Measurements from ENCODE around the gene TYW1. TPM values are rescaled to one million over a fixed set of nuclear protein-coding genes. Genes with fewer than 3 reads are reported as not detected.
A peak's percentile ranks its signal among the peaks of the same experiment; 100 is the strongest.
"Not testable (repeated sequence)": the region's sequence is repeated elsewhere in the genome, so short reads cannot be mapped to it uniquely, and the experiment has no call there.

The TYW1 gene
- total RNA-seq, 1 experiment from 2014 or later: 18.1 TPM

DNA sequence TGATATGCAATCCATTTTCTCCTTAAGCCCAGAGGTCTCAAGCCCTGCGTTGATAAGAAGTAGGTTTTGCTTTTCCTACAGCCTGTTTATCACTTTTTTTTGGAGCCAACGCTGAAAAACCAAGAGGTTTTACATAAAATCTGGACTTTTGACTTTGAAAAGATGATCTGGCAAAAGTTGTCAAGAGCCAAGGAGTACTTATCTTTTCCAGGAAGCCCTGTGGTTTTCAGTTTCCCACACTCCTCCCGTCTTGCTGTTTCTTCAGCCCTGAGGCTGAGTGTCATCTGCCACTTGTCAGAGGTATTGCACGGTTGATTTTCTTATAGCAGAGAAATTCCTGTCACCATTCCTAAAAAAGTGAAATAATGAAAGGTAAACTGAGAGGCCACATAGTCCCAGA is 108.7 kb downstream of the TYW1 start:
- DNase-seq (ENCODE audit: low spot score): no peak
- in situ Hi-C loops (cut with HindIII; ENCODE audit: low sequenced_read_pairs): no loop called here

DNA sequence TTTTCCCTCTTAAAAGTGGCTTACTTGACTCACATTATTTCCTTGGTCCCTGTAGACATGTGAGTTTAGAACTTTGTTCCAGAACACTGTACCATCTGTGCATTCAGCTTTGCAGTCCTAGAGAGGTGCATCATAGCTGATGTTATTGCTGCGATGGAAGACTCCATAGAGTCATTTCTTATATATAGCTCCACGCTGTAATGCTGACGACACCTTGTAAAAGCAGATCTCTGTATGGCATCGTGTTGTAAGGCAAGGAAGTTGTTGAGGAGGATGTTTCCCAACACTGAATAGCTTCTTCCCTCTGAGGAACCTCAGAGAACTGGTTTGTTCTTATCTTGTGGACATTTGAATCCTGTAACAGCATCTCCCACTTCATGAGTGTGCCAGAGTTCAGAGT is 109.6 kb downstream of the TYW1 start:
- in situ Hi-C loops (cut with HindIII; ENCODE audit: low sequenced_read_pairs); DNase-seq (ENCODE audit: low spot score): not testable (repeated sequence)

DNA sequence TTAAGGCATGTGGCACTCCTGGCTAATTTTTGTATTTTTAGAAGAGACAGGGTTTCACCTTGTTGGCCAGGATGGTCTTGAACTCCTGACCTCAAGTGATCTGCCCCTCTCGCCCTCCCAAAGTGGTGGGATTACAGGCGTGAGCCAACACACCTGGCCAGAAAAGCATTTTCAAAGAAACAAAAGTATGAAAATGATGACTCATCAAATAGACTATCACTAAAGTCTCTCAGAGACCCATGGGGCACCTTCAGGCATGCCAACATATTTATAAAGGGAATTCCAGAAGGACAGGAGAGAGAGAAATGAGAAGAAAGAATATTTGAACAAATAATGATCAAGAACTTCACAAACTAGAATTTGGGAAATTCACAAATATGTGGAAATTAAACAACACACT is 114.7 kb downstream of the TYW1 start:
- in situ Hi-C loops (cut with HindIII; ENCODE audit: low sequenced_read_pairs); DNase-seq (ENCODE audit: low spot score): not testable (repeated sequence)

DNA sequence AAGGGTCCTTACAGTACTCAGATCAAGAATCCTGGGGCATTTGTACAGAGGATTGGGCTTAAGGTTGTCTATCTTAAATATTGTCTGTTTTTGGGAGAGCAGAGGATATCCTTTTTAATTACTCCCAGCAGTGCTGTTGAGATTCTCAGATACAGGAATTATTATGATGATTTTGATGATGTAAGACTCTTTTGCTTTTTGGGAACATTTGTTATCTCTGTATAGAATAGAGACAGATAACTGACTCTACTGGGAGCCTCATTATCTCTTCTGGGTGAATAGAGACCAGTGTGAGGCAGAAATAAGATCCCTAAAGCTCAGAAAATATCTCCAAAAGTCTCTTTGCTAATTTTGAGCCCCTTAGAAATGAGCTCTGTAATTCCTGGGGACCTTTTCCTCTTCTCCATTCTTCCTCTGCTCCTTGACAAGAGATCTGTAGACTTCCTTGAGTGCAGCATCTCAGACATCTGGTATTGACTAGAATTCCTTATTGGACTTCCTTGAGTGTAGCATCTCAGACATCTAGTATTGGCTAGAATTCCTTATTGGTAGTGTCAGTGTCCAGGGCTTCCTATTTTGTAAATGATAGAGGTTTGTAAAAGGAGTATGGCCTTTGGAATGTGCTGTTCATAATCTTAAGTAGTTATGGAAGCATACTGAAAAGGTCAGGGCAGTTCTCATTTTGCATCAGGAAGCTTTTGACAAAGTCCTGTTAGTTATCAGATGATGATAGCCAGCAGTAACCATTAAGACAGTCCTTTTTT is 118.0 kb downstream of the TYW1 start:
- DNase-seq (ENCODE audit: low spot score); in situ Hi-C loops (cut with HindIII; ENCODE audit: low sequenced_read_pairs): not testable (repeated sequence)

DNA sequence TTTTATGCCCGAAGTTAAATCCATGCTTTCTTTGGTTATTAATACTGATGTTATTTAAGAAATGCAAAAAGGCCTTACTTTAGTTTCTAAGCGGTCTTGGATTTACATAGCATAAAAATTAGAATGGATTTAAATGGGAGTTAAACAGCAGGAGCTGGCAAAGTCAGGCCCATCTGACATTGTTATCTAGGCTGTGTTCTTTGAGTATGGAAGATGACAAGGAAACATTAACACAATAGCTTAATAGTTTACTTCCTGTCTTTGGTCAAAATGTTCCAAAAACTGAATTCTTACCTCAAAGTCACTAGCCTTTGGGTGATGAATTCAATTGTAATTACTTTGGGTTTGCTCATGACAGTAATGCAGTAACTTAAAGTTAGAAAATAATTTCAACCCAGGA is 123.9 kb downstream of the TYW1 start:
- DNase-seq (ENCODE audit: low spot score); in situ Hi-C loops (cut with HindIII; ENCODE audit: low sequenced_read_pairs): not testable (repeated sequence)

DNA sequence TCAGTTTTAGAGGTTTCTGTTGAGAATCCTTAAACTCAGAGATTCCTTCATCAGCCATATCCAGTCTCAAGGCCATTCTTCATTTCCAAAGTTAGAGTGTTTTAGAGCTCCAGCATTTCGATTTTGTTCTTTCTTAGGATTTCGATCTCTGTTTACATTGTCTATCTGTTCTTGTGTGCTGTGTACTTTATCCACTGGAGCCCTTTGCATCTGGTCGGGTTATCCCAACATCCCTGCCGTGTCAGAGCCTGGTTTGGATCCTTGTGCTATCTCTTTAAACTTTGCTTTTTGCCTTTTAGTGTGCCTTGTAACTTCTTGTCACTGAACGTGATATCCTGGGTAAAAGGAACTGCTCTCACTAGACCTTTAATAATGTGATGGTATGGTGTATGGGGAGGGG is 131.6 kb downstream of the TYW1 start:
- in situ Hi-C loops (cut with HindIII; ENCODE audit: low sequenced_read_pairs): not testable (repeated sequence)

DNA sequence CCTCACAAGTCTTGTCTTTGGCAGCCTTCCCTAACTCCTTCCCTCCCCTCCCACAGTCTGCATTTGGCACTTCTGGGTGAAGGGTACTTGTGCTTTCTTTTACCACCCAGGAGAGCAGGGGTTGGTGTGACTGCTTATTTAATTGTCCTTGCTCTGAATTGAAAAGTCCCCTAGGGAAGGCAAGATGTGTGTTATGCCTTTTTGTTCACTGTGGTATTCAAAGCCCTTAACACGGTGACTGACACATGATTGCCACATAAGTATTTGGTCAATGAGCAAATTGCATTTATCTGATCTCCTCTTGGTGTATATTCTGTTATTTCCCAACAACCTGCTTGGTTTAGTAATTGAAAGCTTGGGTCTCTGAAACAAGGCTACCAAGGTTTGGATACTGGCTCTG is 134.1 kb downstream of the TYW1 start:
- in situ Hi-C loops (cut with HindIII; ENCODE audit: low sequenced_read_pairs); DNase-seq (ENCODE audit: low spot score): not testable (repeated sequence)

More for the DNA sequence above, 131.6 kb downstream of the TYW1 start:
- DNase-seq (ENCODE audit: low spot score): not testable (repeated sequence)

DNA sequence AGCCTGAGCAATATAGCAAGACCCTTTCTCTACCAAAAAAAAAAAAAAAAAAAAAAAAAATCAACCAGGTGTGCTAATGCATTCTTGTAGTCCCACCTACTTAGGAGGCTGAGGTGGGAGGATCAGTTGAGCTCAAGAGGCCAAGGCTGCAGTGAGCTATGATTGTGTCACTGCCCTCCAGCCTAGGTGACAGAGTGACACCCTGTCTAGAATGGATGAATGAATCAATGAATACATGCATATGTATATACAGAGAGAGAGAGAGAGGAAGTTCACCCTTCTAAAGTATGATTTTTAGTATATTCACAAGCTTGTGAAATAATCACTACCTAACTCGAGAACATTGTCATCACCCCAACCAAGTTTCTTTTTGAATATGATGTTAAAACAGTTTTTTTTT is 138.3 kb downstream of the TYW1 start:
- in situ Hi-C loops (cut with HindIII; ENCODE audit: low sequenced_read_pairs); DNase-seq (ENCODE audit: low spot score): not testable (repeated sequence)

DNA sequence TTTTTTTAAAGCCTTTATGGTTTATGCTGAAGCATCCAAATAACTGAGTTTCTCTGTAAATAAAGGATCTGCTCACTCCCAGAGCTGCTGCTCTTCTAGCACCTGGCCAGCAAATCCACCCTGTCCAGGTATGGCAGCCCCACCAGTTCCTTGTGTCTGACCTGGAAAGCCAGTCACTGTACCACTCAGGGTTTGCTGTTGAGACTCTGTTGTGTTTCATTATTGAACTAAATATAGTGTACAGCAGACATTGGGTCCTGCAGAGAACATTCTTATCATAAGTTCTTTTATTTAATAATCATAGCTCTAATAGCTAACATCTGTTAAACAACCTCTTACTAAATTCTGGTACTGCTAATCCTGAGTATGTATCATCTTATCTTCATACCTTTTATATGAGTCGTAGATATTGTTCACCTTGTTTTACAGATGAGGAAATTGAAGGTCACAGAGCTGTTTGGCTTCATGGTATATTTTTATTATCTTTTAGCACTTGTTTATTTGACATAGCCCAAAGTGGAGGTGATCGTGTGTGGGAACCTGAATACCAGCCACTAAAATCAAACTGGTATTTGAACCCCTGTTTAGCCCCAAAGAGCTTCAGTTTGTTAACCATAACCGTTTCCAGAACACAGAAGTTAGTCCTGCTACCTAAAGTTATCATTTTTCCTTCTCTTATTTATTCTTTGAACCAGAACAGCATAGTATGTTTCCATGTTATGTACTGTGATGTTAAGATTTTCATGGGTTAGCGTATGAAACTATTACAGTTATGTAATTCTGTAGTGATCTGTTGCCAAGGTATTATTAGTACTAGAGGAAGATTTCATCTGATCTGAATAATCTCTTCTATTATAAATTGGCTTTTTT is 139.2 kb downstream of the TYW1 start:
- in situ Hi-C loops (cut with HindIII; ENCODE audit: low sequenced_read_pairs): not testable (repeated sequence)

DNA sequence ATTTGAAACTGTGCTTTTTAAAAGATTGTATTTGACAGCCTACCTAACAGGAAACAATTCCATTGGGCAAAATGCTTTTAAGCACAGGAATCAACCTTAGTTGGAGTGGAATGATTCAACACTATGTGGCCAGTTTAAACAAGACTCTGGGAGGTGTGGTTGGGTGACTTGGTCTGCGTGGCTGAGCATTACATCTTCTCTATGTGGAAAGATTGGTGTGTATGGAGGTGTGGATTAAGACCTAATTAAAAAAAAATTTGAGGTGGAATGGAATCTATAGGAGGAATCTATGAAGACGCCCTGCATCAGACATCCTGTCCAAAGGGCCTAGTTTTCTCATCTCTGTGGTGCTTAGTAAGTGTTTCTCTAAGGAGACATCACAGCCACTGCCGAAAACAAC is 140.9 kb downstream of the TYW1 start:
- DNase-seq (ENCODE audit: low spot score); in situ Hi-C loops (cut with HindIII; ENCODE audit: low sequenced_read_pairs): not testable (repeated sequence)

More for the DNA sequence above, 139.2 kb downstream of the TYW1 start:
- not testable (repeated sequence) for DNase-seq (ENCODE audit: low spot score)

DNA sequence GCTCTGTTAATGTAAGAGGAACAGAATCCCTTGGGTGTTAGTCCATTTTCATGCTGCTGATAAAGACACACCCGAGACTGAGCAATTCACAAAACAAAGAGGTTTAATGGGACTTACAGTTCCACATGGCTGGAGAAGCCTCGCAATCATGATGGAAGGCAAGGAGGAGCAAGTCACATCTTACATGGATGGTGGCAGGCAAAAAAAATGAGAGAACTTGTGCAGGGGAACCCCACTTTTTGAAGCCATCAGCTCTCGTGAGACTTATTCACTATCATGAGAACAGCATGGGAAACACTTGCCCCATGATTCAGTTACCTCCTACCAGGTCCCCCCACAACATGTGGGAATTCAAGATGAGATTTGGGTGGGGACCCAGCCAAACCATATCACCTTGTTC is 143.2 kb downstream of the TYW1 start:
- in situ Hi-C loops (cut with HindIII; ENCODE audit: low sequenced_read_pairs); DNase-seq (ENCODE audit: low spot score): not testable (repeated sequence)

DNA sequence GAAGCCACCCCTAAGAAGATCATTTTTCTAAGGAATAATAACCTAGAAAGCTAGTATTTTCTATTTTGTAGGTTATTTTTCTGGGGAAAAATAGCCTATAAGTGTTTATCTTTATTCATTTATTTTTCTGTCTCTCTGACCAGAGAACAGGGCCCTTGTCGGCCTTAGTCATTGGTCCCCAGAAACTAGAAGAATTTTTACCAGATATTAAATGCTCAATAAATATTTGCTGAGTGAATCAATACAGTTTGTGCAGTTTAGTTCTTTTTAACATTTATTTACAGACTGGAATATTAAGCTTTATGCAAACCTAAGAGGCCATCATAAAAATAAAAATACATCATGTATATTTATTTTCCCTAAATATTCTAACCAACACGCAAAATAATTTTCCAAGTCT is 144.4 kb downstream of the TYW1 start:
- in situ Hi-C loops (cut with HindIII; ENCODE audit: low sequenced_read_pairs); DNase-seq (ENCODE audit: low spot score): not testable (repeated sequence)

DNA sequence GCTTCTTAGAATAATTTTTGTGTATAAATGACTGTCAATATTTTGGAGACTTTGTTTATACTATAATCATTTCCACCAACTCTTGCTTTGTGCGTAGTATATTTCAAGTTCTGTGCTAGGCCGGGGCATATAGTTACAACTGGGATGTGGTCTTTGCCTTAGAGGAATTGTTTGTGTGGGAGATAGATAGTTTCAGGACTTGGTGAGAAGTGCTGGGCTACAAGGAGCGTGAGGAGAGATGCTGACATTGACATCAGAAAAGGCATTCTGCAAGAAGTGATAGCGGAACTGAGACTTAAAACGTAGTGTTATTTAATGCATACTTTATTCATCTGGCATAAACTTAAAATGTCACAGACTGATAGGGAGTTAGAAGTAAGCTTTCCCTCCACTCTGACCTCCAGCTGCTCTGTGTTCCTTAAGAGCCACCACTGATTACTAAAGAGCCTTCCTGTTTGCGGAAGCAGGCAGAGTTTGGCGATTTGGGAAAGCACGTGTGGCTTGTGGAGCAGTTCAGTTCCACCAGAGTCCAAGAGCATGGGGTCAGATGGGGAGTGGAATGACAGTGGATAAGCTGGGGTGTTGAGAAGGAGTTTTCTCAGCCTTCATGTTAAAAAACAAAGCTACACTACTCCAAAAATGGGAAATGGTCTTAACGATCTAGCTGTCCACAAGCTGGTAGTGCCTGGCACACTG is 146.6 kb downstream of the TYW1 start:
- DNase-seq (ENCODE audit: low spot score); in situ Hi-C loops (cut with HindIII; ENCODE audit: low sequenced_read_pairs): not testable (repeated sequence)

DNA sequence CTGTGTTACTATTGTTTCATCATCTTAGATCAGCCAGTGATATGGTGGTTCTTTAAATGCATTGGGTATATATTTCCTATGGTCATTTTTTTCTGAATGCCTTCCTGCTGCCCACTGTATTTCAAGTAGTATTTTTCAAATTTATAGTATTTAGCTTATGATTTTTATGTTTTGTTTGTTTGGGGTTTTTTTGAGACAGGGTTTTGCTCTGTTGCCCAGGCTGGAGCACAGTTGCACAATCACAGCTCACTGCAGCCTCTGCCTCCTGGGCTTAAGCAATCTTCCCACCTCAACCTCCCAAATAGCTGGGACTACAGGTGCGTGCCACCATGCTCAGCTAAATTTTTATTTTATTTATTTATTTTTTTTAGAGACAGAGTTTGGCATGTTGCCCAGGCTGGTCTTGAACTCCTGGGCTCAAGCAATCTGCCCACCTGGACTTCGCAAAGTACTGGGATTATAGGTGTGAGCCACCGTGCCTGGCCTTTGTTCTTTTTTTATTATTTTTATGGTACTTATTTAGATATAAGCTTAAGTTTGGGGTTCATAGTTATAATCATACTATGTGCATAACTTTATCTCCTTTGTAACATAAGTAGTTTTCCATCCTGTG is 149.1 kb downstream of the TYW1 start:
- in situ Hi-C loops (cut with HindIII; ENCODE audit: low sequenced_read_pairs): not testable (repeated sequence)
- DNase-seq (ENCODE audit: low spot score): peak; percentile 6

DNA sequence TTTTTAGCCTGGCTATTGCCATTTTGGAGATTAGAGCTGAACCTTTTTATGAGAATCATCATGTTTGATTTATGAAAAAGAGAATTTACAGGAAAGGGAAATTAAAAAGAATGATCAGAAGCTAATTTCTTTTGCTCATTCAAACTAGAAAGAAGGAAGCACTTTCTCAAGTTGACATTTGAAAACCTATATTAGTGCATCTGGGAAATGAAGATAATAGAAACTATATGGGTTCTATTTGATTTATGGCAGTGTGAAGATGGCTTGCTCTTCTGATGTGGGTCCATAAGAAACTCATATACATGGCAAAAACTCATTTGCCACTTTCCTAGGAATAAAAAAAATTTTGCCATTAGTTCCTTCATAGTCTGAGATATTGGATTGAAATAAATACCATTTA is 152.5 kb downstream of the TYW1 start:
- DNase-seq (ENCODE audit: low spot score); in situ Hi-C loops (cut with HindIII; ENCODE audit: low sequenced_read_pairs): not testable (repeated sequence)

DNA sequence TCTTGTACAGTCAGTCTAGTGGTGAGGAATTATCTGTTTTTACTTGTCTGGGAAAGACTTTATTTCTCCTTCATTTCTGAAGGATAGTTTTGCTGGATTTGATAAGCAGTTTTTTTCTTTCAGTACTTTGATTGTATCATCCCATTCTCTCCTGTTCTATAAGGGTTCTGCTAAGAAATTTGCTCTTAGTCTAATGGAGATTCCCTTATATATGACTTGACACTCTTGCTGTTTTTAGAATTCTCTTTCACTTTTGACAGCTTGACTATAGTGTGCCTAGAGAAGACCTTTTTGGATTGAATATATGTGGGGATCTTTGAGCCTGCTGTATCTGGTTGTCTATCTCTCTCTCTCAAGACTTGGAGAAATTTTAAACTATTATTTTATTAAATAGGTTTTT is 157.7 kb downstream of the TYW1 start:
- in situ Hi-C loops (cut with HindIII; ENCODE audit: low sequenced_read_pairs); DNase-seq (ENCODE audit: low spot score): not testable (repeated sequence)

DNA sequence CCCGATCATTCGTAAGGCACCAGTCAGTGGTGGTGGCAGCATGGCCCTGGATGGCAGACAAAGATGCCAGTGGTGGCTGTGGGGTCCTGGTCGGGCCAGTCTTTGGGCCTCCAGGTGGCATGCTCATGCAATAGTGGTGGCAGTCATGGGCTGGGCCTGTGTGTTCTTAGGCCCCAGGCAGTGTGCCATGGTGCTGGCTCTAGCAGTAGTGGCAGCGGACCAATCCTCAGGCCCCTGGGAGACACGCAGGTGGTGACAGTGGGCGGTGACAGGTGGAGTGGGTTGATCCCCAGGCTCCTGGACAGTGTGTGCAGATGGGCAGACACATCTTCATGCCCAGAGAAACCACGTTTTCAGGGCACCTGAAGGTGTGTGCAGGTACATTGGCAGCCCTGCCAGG is 159.4 kb downstream of the TYW1 start:
- DNase-seq (ENCODE audit: low spot score); in situ Hi-C loops (cut with HindIII; ENCODE audit: low sequenced_read_pairs): not testable (repeated sequence)

DNA sequence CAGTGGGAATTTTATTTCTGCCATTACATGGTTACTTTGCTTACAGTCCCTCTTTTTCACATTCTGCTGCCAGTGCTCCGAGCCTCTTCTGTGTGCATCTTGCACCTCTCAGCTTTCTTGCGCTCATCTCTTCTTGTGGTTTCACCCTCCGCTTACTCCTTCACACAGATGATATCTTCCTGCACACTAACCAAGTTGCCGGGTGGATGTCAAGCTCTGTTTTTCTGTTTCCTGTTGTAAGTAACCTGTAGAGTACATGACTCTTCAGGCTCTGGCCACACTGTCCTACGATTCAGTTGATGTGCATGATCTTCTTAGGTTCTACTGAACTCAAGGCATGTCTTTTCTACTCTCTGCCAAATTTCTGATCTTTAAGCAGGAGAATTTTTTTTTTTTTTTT is 166.7 kb downstream of the TYW1 start:
- DNase-seq (ENCODE audit: low spot score); in situ Hi-C loops (cut with HindIII; ENCODE audit: low sequenced_read_pairs): not testable (repeated sequence)

DNA sequence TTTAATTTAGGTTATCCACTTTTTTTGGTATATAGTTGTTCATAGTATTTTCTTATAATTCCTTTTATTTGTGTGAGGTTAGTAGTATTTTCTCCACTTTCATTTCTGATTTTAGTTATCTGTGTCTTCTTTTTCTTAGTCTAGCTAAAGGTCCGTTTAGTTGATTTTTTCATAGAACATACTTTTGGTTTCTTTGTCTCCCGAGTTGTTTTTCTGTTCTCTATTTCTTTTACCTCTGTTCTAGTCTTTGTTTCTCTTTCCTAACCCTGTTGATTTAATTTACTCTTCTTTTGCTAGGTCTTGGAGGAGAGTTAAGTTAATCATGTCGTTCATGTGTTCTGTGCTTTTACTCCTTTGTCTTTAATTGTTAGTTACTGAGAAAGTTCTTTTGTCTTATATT is 174.5 kb downstream of the TYW1 start:
- in situ Hi-C loops (cut with HindIII; ENCODE audit: low sequenced_read_pairs); DNase-seq (ENCODE audit: low spot score): not testable (repeated sequence)

Measured in G401 (cell line).